K562 (cell line): Measurements from ENCODE around the gene BOC. TPM values are rescaled to one million over a fixed set of nuclear protein-coding genes. Genes with fewer than 3 reads are reported as not detected.

Source experiments
- ATAC-seq: fragments of 200-7000 bp; cut with Tn5 transposase; 3 replicates; pipeline ENCODE4 v1.9.1; 2020; ENCODE audit warnings: moderate library complexity
- BruUV-seq: library from RNA; stranded (reverse); fragments of 400-500 nt; replicated peaks from 2 replicates; lab custom pipeline; 2021; lab: Mats Ljungman, UMichigan
- CTCF ChIA-PET: fragments of 300-600 bp; formaldehyde crosslinking; extraction: SDS; loops from one replicate; lab custom pipeline; 2021; ENCODE audit warnings: low intra/inter-chr PET ratio; lab: Yijun Ruan, JAX
- POLR2A ChIA-PET: fragments of 300-600, 350-650 bp; sonication (Branson Sonifier 250); formaldehyde crosslinking; extraction: SDS; loops from one replicate; lab custom pipeline; 2021; ENCODE audit warnings: antibody characterized with exemption, inconsistent platforms; lab: Yijun Ruan, JAX
- DNase-seq, 4 experiments: peaks; one replicate each; pipeline versions ENCODE4 v3.0.0 to v3.0.0-alpha.2; 2011 to 2018; ENCODE audit warnings: low spot score in 3 of 4, mixed read lengths in 3 of 4; ENCODE audit errors: extremely low read depth in 1 of 4
- FAIRE-seq: peaks from 2 replicates; lab custom pipeline; 2011; peaks lifted over from hg19 to GRCh38; lab: Jason Lieb, UNC
- H2AFZ ChIP-seq: 2 replicates; pipeline ENCODE4 v1.6.0; 2011; ENCODE audit warnings: low read depth, low read length, control low read depth, inconsistent platforms
- H3K27ac ChIP-seq: fragments of 200-600 bp; 3 replicates; pipeline ENCODE4 v1.8.0; 2011; ENCODE audit warnings: low read depth, mild to moderate bottlenecking, control low read depth, inconsistent platforms, low read length, moderate library complexity, mixed read lengths; ENCODE audit errors: extremely low read depth
- H3K27me3 ChIP-seq, 2 experiments: fragments of 300-600 bp in 1 of 2; 2 replicates in 1 of 2; 3 replicates in 1 of 2; pipeline versions ENCODE4 v1.6.0 to v1.8.0; 2011; ENCODE audit warnings: inconsistent platforms in 2 of 2, low read length in 2 of 2, mild to moderate bottlenecking in 1 of 2, mixed read lengths in 1 of 2, moderate library complexity in 1 of 2; ENCODE audit not compliant: control insufficient read depth in 2 of 2, insufficient read depth in 2 of 2
- H3K36me3 ChIP-seq: fragments of 300-600 bp; 3 replicates; pipeline ENCODE4 v1.8.0; 2011; ENCODE audit warnings: mild to moderate bottlenecking, low read length, inconsistent platforms; ENCODE audit not compliant: control insufficient read depth, insufficient read depth
- H3K4me1 ChIP-seq, 2 experiments: fragments of 200-600 bp in 1 of 2; replicated peaks in 1 of 2; 2 replicates in 1 of 2; 3 replicates in 1 of 2; pipeline versions ENCODE4 v1.5.1 to v1.8.0; 2011; ENCODE audit warnings: inconsistent platforms in 2 of 2, low read length in 2 of 2, mild to moderate bottlenecking in 1 of 2, mixed read lengths in 1 of 2, moderate library complexity in 1 of 2; ENCODE audit not compliant: control insufficient read depth in 2 of 2, insufficient read depth in 2 of 2
- H3K4me2 ChIP-seq: 2 replicates; pipeline ENCODE4 v1.6.1; 2011; ENCODE audit warnings: low read length, control low read depth, inconsistent platforms, mixed read lengths; ENCODE audit not compliant: insufficient read depth
- H3K4me3 ChIP-seq: fragments of 200-600 bp; sonication (generic), shearing (Covaris generic); 2 replicates; pipeline ENCODE4 v1.5.1; 2016; ENCODE audit warnings: control low read depth, inconsistent platforms
- H3K79me2 ChIP-seq: fragments of 200-600 bp; 3 replicates; pipeline ENCODE4 v1.8.0; 2011; ENCODE audit warnings: low read length, inconsistent platforms; ENCODE audit not compliant: control insufficient read depth, insufficient read depth
- H3K9ac ChIP-seq, 2 experiments: 2 replicates each; pipeline versions ENCODE4 v1.6.0 to v1.6.1; 2011; ENCODE audit warnings: low read depth in 2 of 2, low read length in 2 of 2, control low read depth in 1 of 2, inconsistent platforms in 1 of 2, mild to moderate bottlenecking in 1 of 2, mixed read lengths in 1 of 2; ENCODE audit not compliant: insufficient read depth in 1 of 2
- H3K9me1 ChIP-seq: one replicate; pipeline ENCODE4 v1.6.0; 2011; ENCODE audit warnings: inconsistent platforms, mild to moderate bottlenecking, low read length, moderate library complexity; ENCODE audit not compliant: control insufficient read depth, insufficient read depth
- H3K9me3 ChIP-seq: replicated peaks from 2 replicates; pipeline ENCODE4 v1.5.1; 2011; ENCODE audit warnings: low read depth, low read length, inconsistent platforms; ENCODE audit not compliant: control insufficient read depth, insufficient read depth
- H4K20me1 ChIP-seq: replicated peaks from 2 replicates; pipeline ENCODE4 v1.6.1; 2011; ENCODE audit warnings: low read length, inconsistent platforms, mixed read lengths; ENCODE audit not compliant: control insufficient read depth, insufficient read depth
- BMI1 ChIP-seq: fragments of 150-350 bp; IDR thresholded peaks from 2 replicates; pipeline ENCODE4 v1.6.1; 2014; ENCODE audit warnings: low read length
- ELK1 ChIP-seq: sonication (generic); formaldehyde crosslinking; IDR thresholded peaks from 2 replicates; pipeline ENCODE4 v1.8.1; 2022; ENCODE audit warnings: missing genetic modification reagents
- ESRRB ChIP-seq: fragments of 250-450 bp; sonication (Bioruptor Pico); IDR thresholded peaks from 2 replicates; pipeline ENCODE4 v1.5.0; 2020; ENCODE audit warnings: mild to moderate bottlenecking, moderate library complexity, borderline replicate concordance
- HDAC1 ChIP-seq, 2 experiments: fragments of 450-650 bp; IDR thresholded peaks; 2 replicates each; pipeline ENCODE4 v1.6.1; 2016 to 2017; ENCODE audit warnings: inconsistent platforms in 1 of 2, mild to moderate bottlenecking in 1 of 2, moderate library complexity in 1 of 2
- HMG20B ChIP-seq: fragments of 250-450 bp; sonication (Bioruptor Pico); IDR thresholded peaks from 2 replicates; pipeline ENCODE4 v1.5.0; 2021; ENCODE audit warnings: mild to moderate bottlenecking
- HMGXB4 ChIP-seq: sonication (generic); formaldehyde crosslinking; IDR thresholded peaks from 2 replicates; pipeline ENCODE4 v1.8.1; 2023; ENCODE audit warnings: mild to moderate bottlenecking, missing genetic modification reagents
- ILF3 ChIP-seq: fragments of 450-650 bp; IDR thresholded peaks from 2 replicates; pipeline ENCODE4 v1.6.1; 2018; ENCODE audit warnings: antibody characterized with exemption, mild to moderate bottlenecking, moderate library complexity, borderline replicate concordance
- MAFG ChIP-seq: fragments of 450-650 bp; conservative IDR thresholded peaks from 2 replicates; pipeline ENCODE4 v1.6.1; 2016; ENCODE audit warnings: missing genetic modification characterization, missing compliant biosample characterization
- NRF1 ChIP-seq, 2 experiments: fragments of 450-650 bp; IDR thresholded peaks in 1 of 2; conservative IDR thresholded peaks in 1 of 2; 2 replicates each; pipeline ENCODE4 v1.6.1; 2014; ENCODE audit warnings: mild to moderate bottlenecking in 2 of 2
- PTBP1 ChIP-seq: fragments of 200-400 bp; formaldehyde crosslinking; IDR thresholded peaks from 2 replicates; pipeline ENCODE4 v1.6.1; 2017; ENCODE audit warnings: low read depth, low read length
- SNIP1 ChIP-seq: fragments of 450-650 bp; IDR thresholded peaks from 2 replicates; pipeline ENCODE4 v1.7.1; 2017; ENCODE audit warnings: low read depth, mild to moderate bottlenecking
- SREBF1 ChIP-seq: fragments of 150-350 bp; IDR thresholded peaks from 2 replicates; pipeline ENCODE4 v1.6.1; 2014; ENCODE audit warnings: antibody characterized with exemption, low read depth, low read length, borderline replicate concordance
- ZBTB26 ChIP-seq: fragments of 450-650 bp; formaldehyde crosslinking; IDR thresholded peaks from 2 replicates; pipeline ENCODE4 v1.4.0; 2022; ENCODE audit warnings: missing genetic modification characterization
- ZNF212 ChIP-seq: fragments of 450-650 bp; formaldehyde crosslinking; IDR thresholded peaks from 2 replicates; pipeline ENCODE4 v1.4.0; 2020; ENCODE audit warnings: mild to moderate bottlenecking
- WGBS: fragments of 100-300 bp; shearing (Covaris generic); methylation state at CpG from one replicate; pipeline ENCODE4 v1.1.6; 2016; ENCODE audit warnings: low coverage, mixed read lengths; ENCODE audit not compliant: insufficient coverage; ENCODE audit errors: missing lambda C conversion rate; 5-methylcytosine and 5-hydroxymethylcytosine counted together
- in situ Hi-C: fragments of 300-500 bp; cut with MboI; formaldehyde crosslinking; loops from 4 replicates; pipeline ENCODE4 v1.15.0; 2018; ENCODE audit warnings: inconsistent platforms, mixed read lengths
- intact Hi-C: fragments of 100-400 bp; cut with micrococcal nuclease; formaldehyde crosslinking; loops from 2 replicates; pipeline ENCODE4 v1.14.2; 2022
- polyA plus RNA-seq, 8 experiments: library from polyadenylated mRNA; depleted of rRNA in 4 of 8; stranded (reverse) in 5 of 8; unstranded in 3 of 8; fragments of >200 nt; fragmentation: Nextera tagmentation in 2 of 8; fragmentation: Illumina TruSeq in 1 of 8; extraction: Ambion mirVana in 2 of 8; extraction: Trizol in 1 of 8; gene quantifications; 2 replicates each; pipeline versions ENCODE4 v1.2.1 to v1.2.3, GENCODE V29; 2011 to 2014; ENCODE audit warnings: inconsistent platforms in 1 of 8, missing spikeins in 1 of 8
- total RNA-seq, 7 experiments: library from RNA; depleted of rRNA in 6 of 7; stranded (reverse); fragments of >200 nt in 6 of 7; fragmentation: Illumina TruSeq in 2 of 7; extraction: Trizol in 2 of 7; gene quantifications; 2 replicates each; pipeline versions ENCODE4 v1.2.1 to v1.2.3, GENCODE V29; 2011 to 2021; ENCODE audit warnings: low replicate concordance in 1 of 7
- TF ChIP-seq, protein P1 (sequence below): fragments of 250-450 bp; sonication (Bioruptor Pico); IDR thresholded peaks from 2 replicates; pipeline ENCODE4 v1.6.1; 2021; ENCODE audit warnings: mild to moderate bottlenecking

BOC gene
- total and polyA plus RNA-seq, 9 of the 15 experiments (the other 6 are each of a cell fraction or from before 2014, with no cell fraction given), result not detected

- TF ChIP-seq HMG20B (CRISPR knock-in tag), result no peak
- TF ChIP-seq HDAC1 (IDR thresholded peaks at IDR 0.05), result no peak
- TF ChIP-seq ESRRB (CRISPR knock-in tag), result no peak
- TF ChIP-seq SREBF1, result no peak
- no peak for TF ChIP-seq HMGXB4 (CRISPR knock-in tag)
- TF ChIP-seq NRF1 (conservative IDR thresholded peaks at IDR 0.05 in 1 of 2, IDR thresholded peaks at IDR 0.05 in 1 of 2), result no peak
- TF ChIP-seq BMI1, result no peak
- TF ChIP-seq, protein P1, sequence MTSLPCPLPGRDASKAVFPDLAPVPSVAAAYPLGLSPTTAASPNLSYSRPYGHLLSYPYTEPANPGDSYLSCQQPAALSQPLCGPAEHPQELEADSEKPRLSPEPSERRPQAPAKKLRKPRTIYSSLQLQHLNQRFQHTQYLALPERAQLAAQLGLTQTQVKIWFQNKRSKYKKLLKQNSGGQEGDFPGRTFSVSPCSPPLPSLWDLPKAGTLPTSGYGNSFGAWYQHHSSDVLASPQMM (CRISPR knock-in tag), result no peak
These were observed 22.7 kb downstream of the BOC start (continued) for GRCh38 chr3:113234028-113234427.

DNA sequence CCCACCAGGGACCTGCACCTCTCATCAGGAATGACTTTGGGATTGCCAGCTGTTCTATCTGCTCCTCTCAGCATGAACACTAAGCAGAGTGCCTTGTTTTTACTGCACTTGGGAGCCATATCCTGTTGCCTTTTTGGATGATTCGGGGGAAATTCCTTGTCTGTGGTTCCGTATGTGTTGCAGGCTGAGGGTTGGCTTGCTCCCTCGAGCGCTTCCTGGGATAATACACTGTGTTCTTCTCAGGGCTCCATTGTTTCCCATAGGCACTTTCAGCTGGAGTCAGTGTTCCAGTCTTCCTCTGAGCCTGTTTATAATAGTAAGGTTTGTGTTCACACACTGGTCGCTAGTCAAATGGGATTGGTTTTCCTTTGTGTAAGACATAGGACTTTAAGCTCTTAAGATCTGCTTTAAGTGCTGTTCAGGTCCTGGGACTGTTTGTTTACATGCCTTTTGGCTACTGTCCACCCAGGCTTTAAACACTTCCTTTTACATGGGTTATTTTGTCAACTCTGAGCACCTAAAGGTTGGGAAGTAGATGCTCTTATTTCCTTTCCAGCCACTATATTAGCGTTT lies 23.4 kb downstream of the BOC start:
- H3K4me2 ChIP-seq, result no peak overlapping the region
- no peaks in the 10 kb centered on the region for H3K79me2 ChIP-seq
- H3K9me3 ChIP-seq, result no peaks in the 10 kb centered on the region
- peaks cover 0 to 5% of the 10 kb centered on the region in 2 experiments; a peak in 2 of 5 replicates for H3K27me3 ChIP-seq
- 0% methylated on average over 5 of the region's 6 CpGs for WGBS
- no peaks in the 10 kb centered on the region for H3K9me1 ChIP-seq
- H2AFZ ChIP-seq, result no peak overlapping the region
- no peak overlapping the region for H3K27ac ChIP-seq
- DNase-seq (no peak), ATAC-seq (no peak), FAIRE-seq (no peak)
- H3K36me3 ChIP-seq, result no peaks in the 10 kb centered on the region
- no TSS peak for BruUV-seq
- CTCF ChIA-PET, result no interaction called here
- intact Hi-C loops (no loop called here), in situ Hi-C loops (no loop called here)
- no peak overlapping the region for H3K9ac ChIP-seq
- no peaks in the 10 kb centered on the region for H4K20me1 ChIP-seq
- POLR2A ChIA-PET, result interaction anchor here (1.1 kb wide), 1 partner anchor 9 kb away, joined by 5 read pairs; no protein-coding TSS in a partner anchor
- no peak overlapping the region for H3K4me3 ChIP-seq
- no peaks in the 10 kb centered on the region for H3K4me1 ChIP-seq
- TF ChIP-seq ZBTB26 (CRISPR knock-in tag) (no peak), MAFG (tag) (no peak), SNIP1 (no peak), ZNF212 (CRISPR knock-in tag) (no peak), ELK1 (CRISPR knock-in tag) (no peak), PTBP1 (no peak), ILF3 (no peak)
